HCT116 (cell line): ENCODE results near the gene LEUTX. TPM values are rescaled to one million over a fixed set of nuclear protein-coding genes. Genes with fewer than 3 reads are reported as not detected.

Experiments used
- ATAC-seq: fragments of 200-7000 bp; cut with Tn5 transposase; 2 replicates; pipeline ENCODE4 v1.9.1; 2020; ENCODE audit warnings: mild to moderate bottlenecking, moderate library complexity
- BruUV-seq: library from RNA; stranded (reverse); fragments of 400-500 nt; replicated peaks from 2 replicates; lab custom pipeline; 2021; lab: Mats Ljungman, UMichigan
- CTCF ChIA-PET: fragments of 300-600 bp; sonication (Branson Sonifier 250); formaldehyde crosslinking; loops from one replicate; lab custom pipeline; 2021; ENCODE audit warnings: antibody characterized with exemption; lab: Charles Lee
- POLR2A ChIA-PET: fragments of 300-600, 350-600 bp; sonication (Branson Sonifier 250); formaldehyde crosslinking; loops from one replicate; lab custom pipeline; 2021; ENCODE audit warnings: antibody characterized with exemption; lab: Charles Lee
- RAD21 ChIA-PET, 2 experiments: fragments of 300-600 bp; sonication (Branson Sonifier 250); formaldehyde crosslinking; loops; one replicate each; lab custom pipeline; 2023; ENCODE audit warnings: low total read pairs in 2 of 2; ENCODE audit not compliant: uncharacterized antibody in 2 of 2, unreplicated experiment in 2 of 2, low non-redundant PET in 1 of 2; lab: Charles Lee
- DNase-seq: peaks from one replicate; pipeline ENCODE4 v3.0.0-alpha.2; 2010; ENCODE audit warnings: low read depth, low spot score
- H2AFZ ChIP-seq: fragments of 200-600 bp; shearing (Covaris generic), sonication (generic); 2 replicates; pipeline ENCODE4 v1.6.1; 2017; ENCODE audit warnings: low read depth, mixed run types, mixed read lengths, antibody characterized with exemption, low read length; ENCODE audit not compliant: poor library complexity, severe bottlenecking
- H3K27ac ChIP-seq: 2 replicates; pipeline ENCODE4 v1.5.1; 2012; ENCODE audit warnings: low read depth, low read length
- H3K27me3 ChIP-seq: fragments of 200-600 bp; sonication (generic); 2 replicates; pipeline ENCODE4 v1.6.1; 2016; ENCODE audit warnings: mixed run types, low read length, mixed read lengths; ENCODE audit not compliant: insufficient read depth
- H3K36me3 ChIP-seq, 2 experiments: fragments of 200-500 bp in 1 of 2; fragments of 200-600 bp in 1 of 2; sonication (Bioruptor generic) in 1 of 2; sonication (generic) in 1 of 2; 2 replicates each; pipeline versions ENCODE4 v1.5.1 to v1.6.1; 2014 to 2016; ENCODE audit warnings: low read length in 2 of 2, inconsistent platforms in 1 of 2, mixed read lengths in 1 of 2, mixed run types in 1 of 2; ENCODE audit not compliant: insufficient read depth in 2 of 2, control insufficient read depth in 1 of 2
- H3K4me1 ChIP-seq, 2 experiments: fragments of 200-600 bp in 1 of 2; sonication (generic) in 1 of 2; 2 replicates each; pipeline versions ENCODE4 v1.5.1 to v1.6.1; 2012 to 2017; ENCODE audit warnings: low read length in 2 of 2, inconsistent platforms in 1 of 2, mild to moderate bottlenecking in 1 of 2, mixed read lengths in 1 of 2, mixed run types in 1 of 2, moderate library complexity in 1 of 2; ENCODE audit not compliant: insufficient read depth in 2 of 2, control insufficient read depth in 1 of 2
- H3K4me2 ChIP-seq: fragments of 200-600 bp; sonication (generic); 2 replicates; pipeline ENCODE4 v1.6.1; 2017; ENCODE audit warnings: mixed run types, low read length, mixed read lengths
- H3K4me3 ChIP-seq, 2 experiments: fragments of 200-600 bp in 1 of 2; sonication (generic) in 1 of 2; replicated peaks in 1 of 2; 2 replicates each; pipeline ENCODE4 v1.5.1; 2011 to 2016; ENCODE audit warnings: low read length in 2 of 2, control low read depth in 1 of 2, low read depth in 1 of 2, mild to moderate bottlenecking in 1 of 2, mixed read lengths in 1 of 2, mixed run types in 1 of 2
- H3K79me2 ChIP-seq: fragments of 200-600 bp; sonication (generic); 2 replicates; pipeline ENCODE4 v1.6.1; 2017; ENCODE audit warnings: mild to moderate bottlenecking, mixed run types, low read length, moderate library complexity, mixed read lengths; ENCODE audit not compliant: insufficient read depth
- H3K9ac ChIP-seq: fragments of 200-600 bp; sonication (generic); 2 replicates; pipeline ENCODE4 v1.6.1; 2016; ENCODE audit warnings: low read length, mixed read lengths
- H3K9me2 ChIP-seq: fragments of 200-600 bp; sonication (generic), shearing (Covaris generic); 2 replicates; pipeline ENCODE4 v1.6.1; 2017; ENCODE audit warnings: mixed run types, mild to moderate bottlenecking, moderate library complexity; ENCODE audit not compliant: insufficient read depth
- H3K9me3 ChIP-seq, 2 experiments: fragments of 200-500 bp in 1 of 2; fragments of 200-600 bp in 1 of 2; sonication (Bioruptor generic) in 1 of 2; sonication (generic) in 1 of 2; 2 replicates each; pipeline ENCODE4 v1.6.1; 2014 to 2017; ENCODE audit warnings: low read length in 2 of 2, mixed read lengths in 2 of 2, inconsistent platforms in 1 of 2, low read depth in 1 of 2, mild to moderate bottlenecking in 1 of 2, mixed run types in 1 of 2, moderate library complexity in 1 of 2; ENCODE audit not compliant: control insufficient read depth in 1 of 2, insufficient read depth in 1 of 2
- H4K20me1 ChIP-seq: fragments of 200-600 bp; sonication (generic), shearing (Covaris generic); 2 replicates; pipeline ENCODE4 v1.6.1; 2017; ENCODE audit warnings: mixed run types, mild to moderate bottlenecking, moderate library complexity; ENCODE audit not compliant: insufficient read depth
- ATF3 ChIP-seq: IDR thresholded peaks from 2 replicates; pipeline ENCODE4 v1.6.1; 2012
- CEBPB ChIP-seq: IDR thresholded peaks from 2 replicates; pipeline ENCODE4 v1.6.1; 2012; ENCODE audit warnings: low read depth
- CTCF ChIP-seq, 3 experiments: fragments of 200-600 bp in 1 of 3; sonication (generic) in 1 of 3; IDR thresholded peaks in 2 of 3; conservative IDR thresholded peaks in 1 of 3; 2 replicates each; pipeline ENCODE4 v1.5.1; 2012 to 2017; ENCODE audit warnings: low read depth in 2 of 3, low read length in 2 of 3, antibody characterized with exemption in 1 of 3, borderline replicate concordance in 1 of 3, control low read depth in 1 of 3, mild to moderate bottlenecking in 1 of 3, mixed read lengths in 1 of 3, mixed run types in 1 of 3, moderate library complexity in 1 of 3; ENCODE audit not compliant: insufficient read depth in 1 of 3
- EGR1 ChIP-seq: IDR thresholded peaks from 2 replicates; pipeline ENCODE4 v1.6.1; 2012; ENCODE audit warnings: low read depth
- ELF1 ChIP-seq: IDR thresholded peaks from 2 replicates; pipeline ENCODE4 v1.6.1; 2012; ENCODE audit warnings: low read depth, borderline replicate concordance
- EZH2 ChIP-seq: fragments of 200-600 bp; sonication (generic); IDR thresholded peaks from 2 replicates; pipeline ENCODE4 v1.6.1; 2017; ENCODE audit warnings: antibody characterized with exemption, mixed run types
- EZH2phosphoT487 ChIP-seq: fragments of 200-600 bp; IDR thresholded peaks from 2 replicates; pipeline ENCODE4 v1.6.1; 2018; ENCODE audit warnings: antibody characterized with exemption, borderline replicate concordance
- FOSL1 ChIP-seq: IDR thresholded peaks from 2 replicates; pipeline ENCODE4 v1.6.1; 2012; ENCODE audit warnings: low read depth
- JUND ChIP-seq: IDR thresholded peaks from 2 replicates; pipeline ENCODE4 v1.6.1; 2012
- POLR2A ChIP-seq: IDR thresholded peaks from 2 replicates; pipeline ENCODE4 v1.7.0; 2011; ENCODE audit warnings: borderline replicate concordance; ENCODE audit not compliant: insufficient read depth, insufficient read length; ENCODE audit errors: extremely low read depth
- POLR2AphosphoS5 ChIP-seq: IDR thresholded peaks from 2 replicates; pipeline ENCODE4 v1.6.1; 2011; ENCODE audit warnings: mild to moderate bottlenecking, low read depth, low read length, moderate library complexity
- YY1 ChIP-seq: IDR thresholded peaks from 2 replicates; pipeline ENCODE4 v1.6.1; 2011; ENCODE audit warnings: low read length, low read depth, moderate library complexity, mild to moderate bottlenecking; ENCODE audit not compliant: insufficient replicate concordance; ENCODE audit errors: extremely low read depth
- ZBTB33 ChIP-seq: IDR thresholded peaks from 2 replicates; pipeline ENCODE4 v1.6.1; 2011; ENCODE audit warnings: mild to moderate bottlenecking, low read length, moderate library complexity; ENCODE audit not compliant: insufficient replicate concordance; ENCODE audit errors: extremely low read depth
- ZNF274 ChIP-seq: fragments of 200-500 bp; sonication (Bioruptor generic); IDR thresholded peaks from 2 replicates; pipeline ENCODE4 v1.6.1; 2014; ENCODE audit warnings: mild to moderate bottlenecking, low read depth, low read length, inconsistent platforms
- intact Hi-C: fragments of 100-400 bp; cut with micrococcal nuclease; formaldehyde crosslinking; loops from 2 replicates; pipeline ENCODE4 v1.10.0; 2022
- total RNA-seq: library from RNA; stranded (reverse); gene quantifications from one replicate; pipeline ENCODE4 v1.2.1, GENCODE V29; 2021; ENCODE audit not compliant: unreplicated experiment

Gene LEUTX
- total RNA-seq, 1 experiment from 2014 or later: not detected

GRCh38 chr19:39816287-39817048 lies 37.8 kb downstream of the LEUTX start (continued):
- no peak for TF ChIP-seq JUND
- TF ChIP-seq FOSL1: no peak
- TF ChIP-seq POLR2A: no peak
- no peak for TF ChIP-seq ZNF274
- no peak for TF ChIP-seq EZH2
- no peak for TF ChIP-seq YY1
- TF ChIP-seq ELF1: no peak
- TF ChIP-seq ZBTB33: no peak
- TF ChIP-seq EGR1: no peak
- no peak for TF ChIP-seq ATF3
- TF ChIP-seq, all 23 proteins: peak for 0

GRCh38 chr19:39817888-39818561 lies 39.4 kb downstream of the LEUTX start:
- no peaks in the 10 kb centered on the region for H3K9me2 ChIP-seq
- ChIA-PET POLR2A (no interaction called here), CTCF (no interaction called here), RAD21 (no interaction called here)
- no peaks in the 10 kb centered on the region for H4K20me1 ChIP-seq
- H3K27ac ChIP-seq: no peak overlapping the region
- no peak overlapping the region for H3K4me2 ChIP-seq
- no peak for ATAC-seq
- no peak overlapping the region for H2AFZ ChIP-seq
- no peaks in the 10 kb centered on the region for H3K27me3 ChIP-seq
- intact Hi-C loops: no loop called here
- no peak overlapping the region for H3K9ac ChIP-seq
- no peaks in the 10 kb centered on the region for H3K4me1 ChIP-seq
- no peaks in the 10 kb centered on the region for H3K79me2 ChIP-seq
- no TSS peak for BruUV-seq
- DNase-seq: no peak
- H3K36me3 ChIP-seq: no peaks in the 10 kb centered on the region
- H3K9me3 ChIP-seq: no peaks in the 10 kb centered on the region
- no peak overlapping the region for H3K4me3 ChIP-seq
- TF ChIP-seq POLR2AphosphoS5 (no peak), EZH2 (no peak), CTCF (IDR thresholded peaks at IDR 0.05 in 2 of 3, conservative IDR thresholded peaks at IDR 0.05 in 1 of 3; ENCODE audit: borderline replicate concordance in 1 of 3, insufficient read depth in 1 of 3, low read depth in 2 of 3, low read length in 2 of 3) (no peak), POLR2A (no peak), EZH2phosphoT487 (no peak), CEBPB (no peak), EGR1 (no peak), ATF3 (no peak)
